Measurements from ENCODE around the gene TMBIM4. TPM values are rescaled to one million over a fixed set of nuclear protein-coding genes. Genes with fewer than 3 reads are reported as not detected.
A peak's percentile ranks its signal among the peaks of the same experiment; 100 is the strongest.

The TMBIM4 gene
- total RNA-seq, 2 experiments from 2014 or later: 24.1 to 24.2 TPM

- intact Hi-C loops (cut with DNase I, micrococcal nuclease): no loop called here
- Mint-ChIP-seq H3K27me3 (no peaks in the 10 kb centered on the region), H3K36me3 (ENCODE audit: low read depth) (peaks cover 57% of the 10 kb centered on the region), H3K9me3 (no peaks in the 10 kb centered on the region), H3K4me1 (ENCODE audit: low read depth) (peaks cover 19% of the 10 kb centered on the region), H3K4me3 (no peak overlapping the region), H3K27ac (no peak overlapping the region)
- no peaks in the 10 kb centered on the region for H3K4me1 ChIP-seq (ENCODE audit: insufficient read depth, low read length)
- H3K27ac ChIP-seq (ENCODE audit: low read depth in 1 of 2, low read length in 2 of 2): no peak overlapping the region
- ChIA-PET CTCF (no interaction called here), POLR2A (interaction anchor here (0.5 to 3.0 kb wide), 2 partner anchors 10 to 418 kb away, joined by 4 to 9 read pairs; partner anchors contain the start of gene LLPH)
- ATAC-seq (ENCODE audit: poor library complexity) (no peak), DNase-seq (no peak)
- H3K9me3 ChIP-seq (ENCODE audit: control insufficient read depth in 1 of 2, insufficient read depth in 1 of 2, low read length in 2 of 2): no peaks in the 10 kb centered on the region
- peaks cover 46% of the 10 kb centered on the region for H3K36me3 ChIP-seq (ENCODE audit: insufficient read depth, low read length)
- no peak for TF ChIP-seq CTCF (IDR thresholded peaks at IDR 0.05)
- H3K27me3 ChIP-seq (ENCODE audit: control insufficient read depth in 1 of 2, insufficient read depth in 2 of 2, low read length in 2 of 2): no peaks in the 10 kb centered on the region
- H3K4me3 ChIP-seq (ENCODE audit: low read length): no peak overlapping the region
These were observed 49.3 kb downstream of the TMBIM4 start for GRCh38 chr12:66120477-66120876.

GRCh38 chr12:66119870-66120241, 49.9 kb downstream of the TMBIM4 start:
- Histone ChIP-seq H3K36me3 (ENCODE audit: insufficient read depth, low read length) (peaks cover 40% of the 10 kb centered on the region), H3K27me3 (ENCODE audit: control insufficient read depth in 1 of 2, insufficient read depth in 2 of 2, low read length in 2 of 2) (no peaks in the 10 kb centered on the region), H3K9me3 (ENCODE audit: control insufficient read depth in 1 of 2, insufficient read depth in 1 of 2, low read length in 2 of 2) (no peaks in the 10 kb centered on the region), H3K27ac (ENCODE audit: low read depth in 1 of 2, low read length in 2 of 2) (no peak overlapping the region), H3K4me1 (ENCODE audit: insufficient read depth, low read length) (no peaks in the 10 kb centered on the region), H3K4me3 (ENCODE audit: low read length) (no peak overlapping the region)
- CTCF ChIA-PET: no interaction called here
- no peak for TF ChIP-seq CTCF (IDR thresholded peaks at IDR 0.05)
- DNase-seq (peak in 1 of 14 experiments; percentile 8), ATAC-seq (ENCODE audit: poor library complexity) (no peak)
- no peak overlapping the region for H3K4me3 Mint-ChIP-seq
- POLR2A ChIA-PET: interaction anchor here (0.5 to 3.0 kb wide), 2 partner anchors 11 to 417 kb away, joined by 4 to 9 read pairs; partner anchors contain the start of gene LLPH
- peaks cover 51% of the 10 kb centered on the region for H3K36me3 Mint-ChIP-seq (ENCODE audit: low read depth)
- no peaks in the 10 kb centered on the region for H3K9me3 Mint-ChIP-seq
- H3K27ac Mint-ChIP-seq: no peak overlapping the region
- intact Hi-C loops (cut with DNase I, micrococcal nuclease): no loop called here
- H3K4me1 Mint-ChIP-seq (ENCODE audit: low read depth): peaks cover 13% of the 10 kb centered on the region
- H3K27me3 Mint-ChIP-seq: no peaks in the 10 kb centered on the region

GRCh38 chr12:66119229-66119869, 50.4 kb downstream of the TMBIM4 start:
- Histone ChIP-seq H3K4me3 (ENCODE audit: low read length) (no peak overlapping the region), H3K9me3 (ENCODE audit: control insufficient read depth in 1 of 2, insufficient read depth in 1 of 2, low read length in 2 of 2) (no peaks in the 10 kb centered on the region), H3K27me3 (ENCODE audit: control insufficient read depth in 1 of 2, insufficient read depth in 2 of 2, low read length in 2 of 2) (no peaks in the 10 kb centered on the region), H3K27ac (ENCODE audit: low read depth in 1 of 2, low read length in 2 of 2) (no peak overlapping the region), H3K36me3 (ENCODE audit: insufficient read depth, low read length) (peaks cover 35% of the 10 kb centered on the region), H3K4me1 (ENCODE audit: insufficient read depth, low read length) (no peaks in the 10 kb centered on the region)
- CTCF ChIA-PET: no interaction called here
- peaks cover 8% of the 10 kb centered on the region for H3K4me1 Mint-ChIP-seq (ENCODE audit: low read depth)
- DNase-seq (no peak), ATAC-seq (ENCODE audit: poor library complexity) (no peak)
- H3K27me3 Mint-ChIP-seq: no peaks in the 10 kb centered on the region
- no peak overlapping the region for H3K27ac Mint-ChIP-seq
- intact Hi-C loops (cut with DNase I, micrococcal nuclease): no loop called here
- no peak overlapping the region for H3K4me3 Mint-ChIP-seq
- peaks cover 46% of the 10 kb centered on the region for H3K36me3 Mint-ChIP-seq (ENCODE audit: low read depth)
- TF ChIP-seq CTCF (IDR thresholded peaks at IDR 0.05): no peak
- H3K9me3 Mint-ChIP-seq: no peaks in the 10 kb centered on the region
- POLR2A ChIA-PET: interaction anchor here (3.0 kb wide), 1 partner anchor 11 kb away, joined by 9 read pairs; the partner anchor contains the start of gene LLPH
